Uterus (tissue), 4 donors: ENCODE data around the gene ANXA8. TPM values are rescaled to one million over a fixed set of nuclear protein-coding genes. Genes with fewer than 3 reads are reported as not detected.

Experiments
- DNase-seq, 2 donors: peaks; one replicate each; pipeline ENCODE4 v3.0.0-alpha.2; 2019 to 2020
- H3K27ac ChIP-seq, 2 donors: fragments of 200-600 bp; sonication (generic); 1 replicate in 1 of 2; 2 replicates in 1 of 2; pipeline ENCODE4 v1.5.1; 2016 to 2018
- H3K27me3 ChIP-seq, 2 donors: fragments of 200-600 bp; sonication (generic); one replicate each; pipeline ENCODE4 v1.5.1; 2018 to 2019; ENCODE audit warnings: control low read depth in 1 of 2
- H3K36me3 ChIP-seq, 2 donors: fragments of 200-600 bp; sonication (generic); one replicate each; pipeline ENCODE4 v1.5.1; 2019; ENCODE audit warnings: control low read depth in 1 of 2
- H3K4me1 ChIP-seq, 2 donors: fragments of 200-600 bp; sonication (generic); one replicate each; pipeline ENCODE4 v1.5.1; 2018 to 2019; ENCODE audit warnings: control low read depth in 1 of 2
- H3K4me3 ChIP-seq, 2 donors: fragments of 200-600 bp; sonication (generic); 1 replicate in 1 of 2; 2 replicates in 1 of 2; pipeline ENCODE4 v1.5.1; 2018 to 2019; ENCODE audit warnings: mild to moderate bottlenecking in 1 of 2
- H3K9me3 ChIP-seq, 2 donors: fragments of 200-600 bp; sonication (generic); one replicate each; pipeline ENCODE4 v1.5.1; 2019; ENCODE audit warnings: control low read depth in 1 of 2
- POLR2A ChIP-seq, 2 donors: fragments of 450-650 bp; IDR thresholded peaks; one replicate each; pipeline ENCODE4 v1.6.1; 2016; ENCODE audit warnings: antibody characterized with exemption in 2 of 2, mild to moderate bottlenecking in 1 of 2, moderate library complexity in 1 of 2
- intact Hi-C: fragments of 100-400 bp; cut with DNase I; formaldehyde crosslinking; loops from one replicate; pipeline ENCODE4 v1.15.1; 2023; ENCODE audit warnings: low total_unique reads
- total RNA-seq, 4 donors: library from RNA; depleted of rRNA in 3 of 4; stranded (reverse); fragments of >200 nt in 3 of 4; gene quantifications; one replicate each; pipeline versions ENCODE4 v1.1.0 to v1.2.4, GENCODE V29; 2014 to 2023
- TF ChIP-seq, protein P1 (sequence below), 4 experiments: fragments of 200-600 bp in 2 of 4; fragments of 450-650 bp in 2 of 4; sonication (generic) in 2 of 4; IDR thresholded peaks; one replicate each; pipeline ENCODE4 v1.5.1; 2016 to 2019; ENCODE audit warnings: antibody characterized with exemption in 4 of 4, mild to moderate bottlenecking in 2 of 4, moderate library complexity in 1 of 4
- donor health status: DM: yes; HTN: yes; CAD: no.

The ANXA8 gene
- total RNA-seq, 4 donors from 2014 or later: 0.67 TPM; not detected in 3

DNA sequence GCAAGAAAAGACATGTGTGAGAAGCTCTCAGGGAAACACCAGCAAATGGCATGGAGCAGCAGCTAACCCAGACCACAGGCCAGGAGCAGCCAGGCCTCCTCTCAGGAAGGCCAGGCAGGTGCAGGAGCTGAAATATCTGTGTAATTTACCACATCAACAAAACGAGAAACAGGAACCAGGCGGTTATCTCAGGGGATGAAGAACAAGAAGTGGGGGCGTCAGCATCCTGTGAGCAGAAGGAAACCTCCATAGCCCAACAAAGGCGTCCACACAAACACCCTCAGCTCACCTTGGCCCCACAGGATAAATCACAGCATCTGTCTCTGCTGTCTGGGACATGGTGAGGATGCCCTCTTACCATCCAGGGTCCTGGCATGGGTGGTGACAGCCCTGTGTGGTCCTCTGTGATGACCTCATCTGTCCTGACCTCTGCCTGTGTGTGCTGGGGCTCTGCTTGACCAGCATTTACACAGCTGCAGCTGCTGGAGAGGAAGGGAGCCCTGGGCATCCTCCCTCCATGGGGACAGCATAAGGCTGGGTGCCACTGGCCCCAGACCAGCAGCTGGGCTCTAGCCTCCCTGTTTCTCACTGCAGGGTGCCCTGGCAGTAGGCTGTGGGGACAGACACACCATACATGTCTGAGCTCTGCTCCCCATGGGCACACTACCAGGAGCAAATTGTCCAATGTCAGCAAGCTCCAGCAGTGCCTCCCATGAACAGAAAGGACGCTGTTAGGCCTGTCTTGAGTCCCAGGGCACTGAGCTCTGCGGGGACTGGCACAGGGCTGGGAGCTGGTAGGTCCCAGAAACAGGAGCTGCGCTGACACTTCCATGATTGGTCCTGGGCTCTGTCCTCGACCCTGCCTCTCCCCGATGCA lies 34.6 kb downstream of the ANXA8 start:
- no peak for DNase-seq
- no peak overlapping the region for H3K4me3 ChIP-seq
- no peaks in the 10 kb centered on the region for H3K36me3 ChIP-seq
- intact Hi-C loops: no loop called here
- H3K4me1 ChIP-seq: no peaks in the 10 kb centered on the region
- TF ChIP-seq, protein P1, sequence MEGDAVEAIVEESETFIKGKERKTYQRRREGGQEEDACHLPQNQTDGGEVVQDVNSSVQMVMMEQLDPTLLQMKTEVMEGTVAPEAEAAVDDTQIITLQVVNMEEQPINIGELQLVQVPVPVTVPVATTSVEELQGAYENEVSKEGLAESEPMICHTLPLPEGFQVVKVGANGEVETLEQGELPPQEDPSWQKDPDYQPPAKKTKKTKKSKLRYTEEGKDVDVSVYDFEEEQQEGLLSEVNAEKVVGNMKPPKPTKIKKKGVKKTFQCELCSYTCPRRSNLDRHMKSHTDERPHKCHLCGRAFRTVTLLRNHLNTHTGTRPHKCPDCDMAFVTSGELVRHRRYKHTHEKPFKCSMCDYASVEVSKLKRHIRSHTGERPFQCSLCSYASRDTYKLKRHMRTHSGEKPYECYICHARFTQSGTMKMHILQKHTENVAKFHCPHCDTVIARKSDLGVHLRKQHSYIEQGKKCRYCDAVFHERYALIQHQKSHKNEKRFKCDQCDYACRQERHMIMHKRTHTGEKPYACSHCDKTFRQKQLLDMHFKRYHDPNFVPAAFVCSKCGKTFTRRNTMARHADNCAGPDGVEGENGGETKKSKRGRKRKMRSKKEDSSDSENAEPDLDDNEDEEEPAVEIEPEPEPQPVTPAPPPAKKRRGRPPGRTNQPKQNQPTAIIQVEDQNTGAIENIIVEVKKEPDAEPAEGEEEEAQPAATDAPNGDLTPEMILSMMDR (IDR thresholded peaks at IDR 0.05): no peak
- no peak for TF ChIP-seq POLR2A (IDR thresholded peaks at IDR 0.05)
- H3K27me3 ChIP-seq: no peaks in the 10 kb centered on the region
- no peak overlapping the region for H3K27ac ChIP-seq
- no peaks in the 10 kb centered on the region for H3K9me3 ChIP-seq

DNA sequence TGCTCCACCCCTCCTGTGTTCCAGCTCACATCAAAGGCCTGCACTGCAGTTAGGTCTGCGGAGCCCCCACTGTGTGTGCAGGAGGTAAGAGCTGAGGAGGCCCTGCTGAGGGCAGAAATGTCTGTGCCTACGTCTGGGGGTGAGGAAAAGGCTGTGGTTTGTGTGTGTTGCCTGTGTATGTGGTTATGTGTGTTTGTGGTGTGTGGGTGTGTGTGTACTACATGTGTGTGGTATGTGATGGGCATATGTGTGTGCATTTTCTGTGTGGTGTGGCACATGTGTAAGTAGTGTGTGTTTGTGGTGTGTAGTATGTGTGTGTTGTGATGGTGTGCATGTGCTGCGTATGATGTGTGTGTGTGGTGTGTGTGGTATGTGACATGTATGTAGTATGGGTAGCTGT lies 36.2 kb downstream of the ANXA8 start:
- Histone ChIP-seq H3K4me1 (no peaks in the 10 kb centered on the region), H3K4me3 (no peak overlapping the region), H3K27ac (no peak overlapping the region), H3K9me3 (no peaks in the 10 kb centered on the region), H3K27me3 (no peaks in the 10 kb centered on the region), H3K36me3 (no peaks in the 10 kb centered on the region)
- intact Hi-C loops: no loop called here
- DNase-seq: no peak
- TF ChIP-seq, protein P1 (IDR thresholded peaks at IDR 0.05): no peak
- no peak for TF ChIP-seq POLR2A (IDR thresholded peaks at IDR 0.05)

DNA sequence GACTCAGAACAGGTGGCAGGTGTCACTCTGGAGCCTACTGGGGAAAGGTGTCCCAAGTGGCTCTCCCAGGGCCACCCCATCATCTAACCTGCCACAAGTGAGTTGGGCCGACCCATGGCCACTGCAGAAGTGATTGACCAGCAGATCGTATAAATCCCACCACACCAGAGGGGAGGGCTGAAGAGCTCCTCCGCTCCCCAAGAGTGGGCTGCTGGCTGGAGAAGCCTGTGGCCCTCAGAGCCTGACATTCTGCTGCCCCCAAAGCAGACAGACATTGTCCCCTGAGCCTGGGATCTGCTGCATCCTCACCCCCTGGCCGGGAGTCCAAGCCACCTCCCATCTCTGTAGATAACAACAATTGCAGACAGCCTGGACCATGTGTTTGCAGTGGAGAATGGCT lies 36.7 kb downstream of the ANXA8 start:
- TF ChIP-seq POLR2A (IDR thresholded peaks at IDR 0.05): no peak
- TF ChIP-seq, protein P1 (IDR thresholded peaks at IDR 0.05): no peak
- Histone ChIP-seq H3K27ac (no peak overlapping the region), H3K9me3 (no peaks in the 10 kb centered on the region), H3K4me1 (no peaks in the 10 kb centered on the region), H3K27me3 (no peaks in the 10 kb centered on the region), H3K4me3 (no peak overlapping the region), H3K36me3 (no peaks in the 10 kb centered on the region)
- intact Hi-C loops: no loop called here
- DNase-seq: no peak

DNA sequence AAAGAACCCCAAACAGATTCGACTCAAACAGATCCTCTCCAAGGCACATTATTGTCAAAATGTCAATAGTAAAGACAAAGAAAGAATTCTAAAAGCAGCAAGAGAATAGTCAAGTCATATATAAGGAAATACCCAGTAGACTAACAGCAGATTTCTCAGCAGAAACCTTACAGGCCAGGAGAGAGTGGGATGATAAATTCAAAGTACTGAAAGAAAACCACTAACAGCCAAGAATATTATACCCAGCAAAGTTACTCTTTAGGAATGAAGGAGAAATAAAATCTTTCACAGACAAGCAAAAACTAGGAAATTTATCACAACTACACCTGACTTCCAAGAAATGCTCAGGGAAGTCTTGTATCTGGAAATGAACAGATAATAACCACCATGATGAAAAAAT lies 38.2 kb downstream of the ANXA8 start:
- H3K36me3 ChIP-seq: no peaks in the 10 kb centered on the region
- H3K27me3 ChIP-seq: no peaks in the 10 kb centered on the region
- intact Hi-C loops: no loop called here
- TF ChIP-seq, protein P1 (IDR thresholded peaks at IDR 0.05): no peak
- no peak for TF ChIP-seq POLR2A (IDR thresholded peaks at IDR 0.05)
- H3K4me1 ChIP-seq: no peaks in the 10 kb centered on the region
- no peak overlapping the region for H3K4me3 ChIP-seq
- DNase-seq: no peak
- H3K9me3 ChIP-seq: no peaks in the 10 kb centered on the region
- H3K27ac ChIP-seq: no peak overlapping the region

DNA sequence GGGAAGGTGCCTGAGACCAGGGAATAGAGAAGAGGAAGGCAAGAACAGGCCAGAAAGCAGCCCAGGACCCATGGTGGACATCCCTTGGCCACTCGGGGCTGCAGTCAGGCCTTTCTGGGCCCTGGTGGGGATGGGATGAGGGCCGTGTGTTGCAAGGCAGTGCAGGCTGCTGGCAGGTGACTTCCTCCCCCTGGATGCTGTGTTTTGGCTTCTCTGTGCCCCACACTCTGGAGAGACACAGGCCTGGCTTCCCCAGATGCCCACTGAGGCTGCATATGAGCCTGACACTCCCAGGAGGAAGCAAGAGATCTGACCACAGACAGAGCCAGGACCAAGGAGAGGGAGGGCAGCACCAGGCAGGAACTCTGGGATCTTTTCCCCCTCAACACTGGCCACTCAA lies 39.9 kb downstream of the ANXA8 start:
- intact Hi-C loops: no loop called here
- no peak for TF ChIP-seq POLR2A (IDR thresholded peaks at IDR 0.05)
- TF ChIP-seq, protein P1 (IDR thresholded peaks at IDR 0.05): no peak
- H3K4me3 ChIP-seq: no peak overlapping the region
- DNase-seq: no peak
- H3K4me1 ChIP-seq: no peaks in the 10 kb centered on the region
- H3K27ac ChIP-seq: no peak overlapping the region
- no peaks in the 10 kb centered on the region for H3K36me3 ChIP-seq
- no peaks in the 10 kb centered on the region for H3K9me3 ChIP-seq
- H3K27me3 ChIP-seq: no peaks in the 10 kb centered on the region
